ENCODE results near the gene PITPNM1.
A peak's percentile ranks its signal among the peaks of the same experiment; 100 is the strongest.
"Not testable (repeated sequence)": the region's sequence is repeated elsewhere in the genome, so short reads cannot be mapped to it uniquely, and the experiment has no call there.

Gene PITPNM1

DNA sequence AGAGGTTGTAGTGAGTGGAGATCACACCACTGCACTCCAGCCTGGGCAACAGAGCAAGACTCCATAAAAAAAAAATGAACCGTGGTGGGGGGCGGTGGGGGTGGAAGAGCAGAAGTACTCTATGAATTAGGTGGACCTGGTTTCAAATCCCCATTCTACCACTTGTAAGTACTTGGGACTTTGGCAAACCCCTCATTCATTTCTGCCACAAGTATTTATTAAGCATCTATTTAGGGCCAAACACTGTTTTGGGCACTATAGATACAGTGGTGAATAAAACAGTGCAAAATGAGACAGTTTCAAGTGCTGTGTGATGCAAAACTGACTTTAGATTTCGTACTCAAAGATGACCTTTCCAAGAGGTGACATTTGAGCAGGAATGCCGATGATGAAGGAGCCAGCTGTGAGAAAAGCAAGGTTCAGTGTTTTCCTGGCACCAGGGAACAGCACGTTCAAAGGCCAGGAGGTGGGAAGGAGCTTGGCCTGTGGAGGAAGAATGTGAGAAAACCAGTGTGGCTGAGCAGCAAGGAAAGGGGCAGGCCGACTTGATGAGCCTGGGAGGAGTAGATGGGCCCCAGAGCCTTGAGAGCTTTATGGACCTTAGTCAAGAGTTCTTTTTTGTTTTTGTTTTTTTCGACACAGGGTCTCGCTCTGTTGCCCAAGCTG lies 34.7 kb downstream of the PITPNM1 start:
- Histone ChIP-seq H2AFZ (ENCODE audit: low read length, unreplicated experiment) (no peak overlapping the region), H3K27me3 (ENCODE audit: insufficient read depth, low read length) (no peaks in the 10 kb centered on the region), H3K36me3 (ENCODE audit: insufficient read depth, low read length) (no peaks in the 10 kb centered on the region), H3K4me1 (ENCODE audit: control insufficient read depth, insufficient read depth, low read length, unreplicated experiment) (peaks cover 9% of the 10 kb centered on the region), H3K79me2 (ENCODE audit: control insufficient read depth, insufficient read depth, low read length, unreplicated experiment) (peaks cover 6% of the 10 kb centered on the region), H3K4me3 (ENCODE audit: low read depth, low read length) (no peak overlapping the region), H3K27ac (ENCODE audit: low read depth, low read length) (no peak overlapping the region)

DNA sequence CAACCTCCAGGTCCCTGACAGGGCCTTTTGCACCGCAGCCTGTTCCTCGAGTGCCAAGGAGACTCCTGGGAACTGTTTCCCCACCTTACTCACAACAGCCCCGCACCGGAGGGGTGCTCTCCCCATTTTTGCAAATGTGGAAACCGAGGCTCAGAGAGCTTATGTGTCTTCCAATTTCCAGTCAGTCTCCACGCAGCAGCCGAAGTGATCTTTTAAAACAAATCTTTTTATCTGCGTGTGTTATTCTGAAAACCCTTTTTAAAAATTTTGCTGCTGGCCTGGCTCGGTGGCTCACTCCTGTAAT lies 35.7 kb downstream of the PITPNM1 start:
- H3K36me3 ChIP-seq (ENCODE audit: insufficient read depth, low read length) = no peaks in the 10 kb centered on the region
- H3K27ac ChIP-seq (ENCODE audit: low read depth, low read length) = no peak overlapping the region
- H3K27me3 ChIP-seq (ENCODE audit: insufficient read depth, low read length) = no peaks in the 10 kb centered on the region

DNA sequence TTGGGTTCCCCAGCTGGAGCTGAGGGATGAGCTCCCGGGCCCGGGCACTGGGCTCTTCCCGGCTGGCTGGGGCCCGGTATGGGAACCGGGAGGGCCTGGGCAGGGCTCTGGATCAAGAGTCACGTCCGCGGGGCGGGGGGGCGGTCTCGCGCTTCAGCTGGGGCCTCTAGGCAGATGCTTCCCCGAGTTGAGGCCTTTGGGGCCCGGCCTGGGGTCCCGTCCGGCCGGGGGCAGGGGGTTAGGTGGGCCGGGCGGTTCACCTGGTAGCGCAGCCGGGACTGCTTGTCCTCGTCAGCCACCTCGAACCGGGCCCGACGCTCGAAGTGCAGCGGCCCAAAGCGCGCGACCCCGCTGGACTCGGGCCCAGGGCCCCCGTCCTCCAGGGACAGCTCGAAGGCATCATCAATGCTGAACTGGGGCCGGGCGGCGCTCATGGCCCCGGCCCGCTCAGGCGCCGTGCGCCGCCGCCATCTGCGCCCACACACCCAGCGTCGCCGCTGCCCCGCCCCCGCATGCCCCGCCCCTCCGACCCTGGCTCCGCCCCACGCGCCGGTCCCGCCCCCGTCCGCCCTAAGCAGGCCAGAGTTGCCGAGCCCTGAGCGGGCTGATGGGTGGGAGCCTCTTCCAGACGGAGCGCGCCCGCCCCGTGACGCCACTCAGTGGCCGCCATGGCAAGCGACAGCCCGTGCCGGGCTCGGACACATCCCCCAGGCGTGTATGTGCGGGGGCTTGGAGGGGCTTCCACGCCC lies 36.2 kb downstream of the PITPNM1 start, which contains the start of gene TMEM134:
Gene TMEM134, minus strand, starts transcription at position 493 of the 749 bp plus-strand sequence. Its CDS starts 59 bp downstream, at position 434.
- Histone ChIP-seq H3K79me2 (ENCODE audit: control insufficient read depth, insufficient read depth, low read length, unreplicated experiment) (peaks cover 6% of the 10 kb centered on the region), H3K4me1 (ENCODE audit: control insufficient read depth, insufficient read depth, low read length, unreplicated experiment) (peaks cover 9% of the 10 kb centered on the region), H3K36me3 (ENCODE audit: insufficient read depth, low read length) (no peaks in the 10 kb centered on the region), H2AFZ (ENCODE audit: low read length, unreplicated experiment) (peak within 1 kb of the TSS; percentile 94), H3K27me3 (ENCODE audit: insufficient read depth, low read length) (no peaks in the 10 kb centered on the region), H3K4me3 (ENCODE audit: low read depth, low read length) (peak within 1 kb of the TSS; percentile 90), H3K27ac (ENCODE audit: low read depth, low read length) (peak within 1 kb of the TSS; percentile 48; the same call in 1 of the 2 replicates)

More for the DNA sequence above, 35.7 kb downstream of the PITPNM1 start:
- Histone ChIP-seq H3K4me1 (ENCODE audit: control insufficient read depth, insufficient read depth, low read length, unreplicated experiment) (peaks cover 9% of the 10 kb centered on the region), H3K79me2 (ENCODE audit: control insufficient read depth, insufficient read depth, low read length, unreplicated experiment) (peaks cover 6% of the 10 kb centered on the region), H2AFZ (ENCODE audit: low read length, unreplicated experiment) (peak overlapping the region; percentile 94), H3K4me3 (ENCODE audit: low read depth, low read length) (peak overlapping the region; percentile 90)

GRCh38 chr11:67468456-67468758 lies 36.8 kb downstream of the PITPNM1 start:
- peak overlapping the region; percentile 80 for H2AFZ ChIP-seq (ENCODE audit: low read length, unreplicated experiment)
- peaks cover 12% of the 10 kb centered on the region for H3K4me1 ChIP-seq (ENCODE audit: control insufficient read depth, insufficient read depth, low read length, unreplicated experiment)
- H3K36me3 ChIP-seq (ENCODE audit: insufficient read depth, low read length) = no peaks in the 10 kb centered on the region
- H3K79me2 ChIP-seq (ENCODE audit: control insufficient read depth, insufficient read depth, low read length, unreplicated experiment) = peaks cover 6% of the 10 kb centered on the region
- H3K4me3 ChIP-seq (ENCODE audit: low read depth, low read length) = peak overlapping the region; percentile 90
- no peaks in the 10 kb centered on the region for H3K27me3 ChIP-seq (ENCODE audit: insufficient read depth, low read length)
- peak overlapping the region; percentile 48; the same call in 1 of the 2 replicates for H3K27ac ChIP-seq (ENCODE audit: low read depth, low read length)

DNA sequence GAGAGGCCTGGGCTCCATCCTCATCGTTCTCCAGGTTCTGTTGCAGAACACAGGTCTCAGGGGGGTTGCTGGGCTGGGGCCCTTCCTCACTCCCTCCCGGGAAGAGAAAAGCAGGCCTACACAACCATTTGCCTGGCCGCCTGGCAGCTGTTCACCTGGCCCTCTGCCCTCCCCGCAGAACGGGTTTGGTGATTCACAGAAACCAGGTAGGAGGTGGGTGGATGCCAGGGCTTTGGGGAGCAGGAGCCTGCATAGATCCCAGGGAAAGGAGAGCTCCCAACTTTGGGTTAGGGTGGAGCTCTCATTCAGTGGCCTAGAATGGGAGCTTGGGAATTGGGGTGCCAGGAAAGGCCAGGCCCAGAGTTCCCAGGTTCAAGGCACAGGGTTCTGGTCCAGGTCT lies 37.1 kb downstream of the PITPNM1 start:
- no peaks in the 10 kb centered on the region for H3K36me3 ChIP-seq (ENCODE audit: insufficient read depth, low read length)
- H3K79me2 ChIP-seq (ENCODE audit: control insufficient read depth, insufficient read depth, low read length, unreplicated experiment) = peaks cover 6% of the 10 kb centered on the region
- no peak overlapping the region for H2AFZ ChIP-seq (ENCODE audit: low read length, unreplicated experiment)
- H3K27ac ChIP-seq (ENCODE audit: low read depth, low read length) = no peak overlapping the region
- H3K4me3 ChIP-seq (ENCODE audit: low read depth, low read length) = peak overlapping the region; percentile 90
- peaks cover 12% of the 10 kb centered on the region for H3K4me1 ChIP-seq (ENCODE audit: control insufficient read depth, insufficient read depth, low read length, unreplicated experiment)
- H3K27me3 ChIP-seq (ENCODE audit: insufficient read depth, low read length) = no peaks in the 10 kb centered on the region

- peaks cover 12% of the 10 kb centered on the region for H3K4me1 ChIP-seq (ENCODE audit: control insufficient read depth, insufficient read depth, low read length, unreplicated experiment)
- H3K4me3 ChIP-seq (ENCODE audit: low read depth, low read length) = peak overlapping the region; percentile 90; the same call in 1 of the 2 replicates
- H3K79me2 ChIP-seq (ENCODE audit: control insufficient read depth, insufficient read depth, low read length, unreplicated experiment) = peaks cover 6% of the 10 kb centered on the region
- H3K27ac ChIP-seq (ENCODE audit: low read depth, low read length) = no peak overlapping the region
- no peak overlapping the region for H2AFZ ChIP-seq (ENCODE audit: low read length, unreplicated experiment)
- H3K36me3 ChIP-seq (ENCODE audit: insufficient read depth, low read length) = no peaks in the 10 kb centered on the region
- no peaks in the 10 kb centered on the region for H3K27me3 ChIP-seq (ENCODE audit: insufficient read depth, low read length)
Measured at GRCh38 chr11:67466962-67467771, 38.0 kb downstream of the PITPNM1 start.

- Histone ChIP-seq H3K27ac (ENCODE audit: low read depth, low read length) (no peak overlapping the region), H2AFZ (ENCODE audit: low read length, unreplicated experiment) (no peak overlapping the region), H3K4me1 (ENCODE audit: control insufficient read depth, insufficient read depth, low read length, unreplicated experiment) (peaks cover 12% of the 10 kb centered on the region), H3K36me3 (ENCODE audit: insufficient read depth, low read length) (no peaks in the 10 kb centered on the region), H3K27me3 (ENCODE audit: insufficient read depth, low read length) (no peaks in the 10 kb centered on the region), H3K4me3 (ENCODE audit: low read depth, low read length) (no peak overlapping the region), H3K79me2 (ENCODE audit: control insufficient read depth, insufficient read depth, low read length, unreplicated experiment) (peaks cover 6% of the 10 kb centered on the region)
Measured at GRCh38 chr11:67466367-67466766, 38.8 kb downstream of the PITPNM1 start.

GRCh38 chr11:67465530-67465929 lies 39.6 kb downstream of the PITPNM1 start:
- H3K4me3 ChIP-seq (ENCODE audit: low read depth, low read length) = 0 out of 2 replicates have a peak overlapping the region, but pooled peaks have one; percentile 76
- not testable (repeated sequence) for H2AFZ ChIP-seq (ENCODE audit: low read length, unreplicated experiment)

GRCh38 chr11:67465189-67465510 lies 40.0 kb downstream of the PITPNM1 start:
- Histone ChIP-seq H3K27me3 (ENCODE audit: insufficient read depth, low read length) (no peaks in the 10 kb centered on the region), H3K79me2 (ENCODE audit: control insufficient read depth, insufficient read depth, low read length, unreplicated experiment) (peaks cover 6% of the 10 kb centered on the region), H3K4me1 (ENCODE audit: control insufficient read depth, insufficient read depth, low read length, unreplicated experiment) (peaks cover 12% of the 10 kb centered on the region), H2AFZ (ENCODE audit: low read length, unreplicated experiment) (no peak overlapping the region), H3K27ac (ENCODE audit: low read depth, low read length) (peak overlapping the region; percentile 16; the same call in 1 of the 2 replicates), H3K36me3 (ENCODE audit: insufficient read depth, low read length) (no peaks in the 10 kb centered on the region), H3K4me3 (ENCODE audit: low read depth, low read length) (peak overlapping the region; percentile 76)

More at GRCh38 chr11:67465530-67465929, 39.6 kb downstream of the PITPNM1 start:
- H3K36me3 ChIP-seq (ENCODE audit: insufficient read depth, low read length); H3K27ac ChIP-seq (ENCODE audit: low read depth, low read length); H3K27me3 ChIP-seq (ENCODE audit: insufficient read depth, low read length); H3K79me2 ChIP-seq (ENCODE audit: control insufficient read depth, insufficient read depth, low read length, unreplicated experiment): not testable (repeated sequence)
- H3K4me1 ChIP-seq (ENCODE audit: control insufficient read depth, insufficient read depth, low read length, unreplicated experiment) = peaks cover 12% of the 10 kb centered on the region

DNA sequence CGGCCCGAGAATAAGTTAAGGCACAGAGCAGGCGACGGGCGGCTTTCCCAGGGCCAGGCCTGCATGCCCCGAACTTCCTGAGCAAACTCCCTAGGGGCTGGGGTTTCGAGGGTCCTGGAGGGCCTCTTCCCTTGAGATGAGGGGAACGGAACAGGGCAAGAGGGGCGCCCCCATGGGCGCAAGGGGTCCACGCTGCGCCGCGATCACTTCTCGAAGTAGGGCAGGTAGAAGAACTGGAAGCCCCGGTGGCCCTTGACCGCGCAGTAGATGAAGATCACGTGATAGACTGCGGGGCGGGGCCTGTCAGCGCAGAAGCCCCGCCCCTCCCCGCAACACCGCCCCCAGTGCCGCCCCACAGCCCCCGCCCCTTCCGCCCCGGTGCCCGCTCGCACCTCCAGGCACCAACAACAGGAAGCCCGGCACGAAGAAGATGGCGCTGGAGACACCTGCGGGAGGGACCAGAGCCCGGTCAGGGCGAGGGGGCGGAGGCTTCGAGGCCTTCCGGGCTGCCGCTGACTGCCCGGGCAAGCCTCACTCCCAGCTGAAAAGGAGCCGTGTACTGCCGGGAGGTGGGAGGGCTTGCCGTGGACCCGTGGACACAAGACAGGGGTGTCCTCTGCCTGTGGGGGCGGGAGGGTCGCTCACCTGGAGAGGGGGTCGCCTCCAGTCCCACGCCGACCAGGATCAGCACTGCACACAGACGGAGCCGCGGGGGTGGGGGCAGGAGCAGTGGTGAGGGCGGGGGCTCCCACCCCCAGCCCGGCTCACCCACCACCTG lies 40.6 kb downstream of the PITPNM1 start:
- Histone ChIP-seq H3K36me3 (ENCODE audit: insufficient read depth, low read length) (no peaks in the 10 kb centered on the region), H3K27ac (ENCODE audit: low read depth, low read length) (peak overlapping the region; percentile 62), H3K4me1 (ENCODE audit: control insufficient read depth, insufficient read depth, low read length, unreplicated experiment) (peaks cover 12% of the 10 kb centered on the region), H2AFZ (ENCODE audit: low read length, unreplicated experiment) (no peak overlapping the region), H3K27me3 (ENCODE audit: insufficient read depth, low read length) (no peaks in the 10 kb centered on the region), H3K4me3 (ENCODE audit: low read depth, low read length) (peak overlapping the region; percentile 76), H3K79me2 (ENCODE audit: control insufficient read depth, insufficient read depth, low read length, unreplicated experiment) (peaks cover 6% of the 10 kb centered on the region)
